GM08714 (cell line): ENCODE results near the gene RAB7B.

ENCODE experiments used
- H3K4me3 ChIP-seq: fragments of 200-500 bp; sonication (Bioruptor generic); 2 replicates; pipeline ENCODE4 v1.5.1; 2014; ENCODE audit warnings: mild to moderate bottlenecking, low read length, inconsistent platforms
- ZNF274 ChIP-seq: IDR thresholded peaks from 2 replicates; pipeline ENCODE4 v1.6.1; 2012; ENCODE audit warnings: mild to moderate bottlenecking, low read depth, low read length

The RAB7B gene

DNA sequence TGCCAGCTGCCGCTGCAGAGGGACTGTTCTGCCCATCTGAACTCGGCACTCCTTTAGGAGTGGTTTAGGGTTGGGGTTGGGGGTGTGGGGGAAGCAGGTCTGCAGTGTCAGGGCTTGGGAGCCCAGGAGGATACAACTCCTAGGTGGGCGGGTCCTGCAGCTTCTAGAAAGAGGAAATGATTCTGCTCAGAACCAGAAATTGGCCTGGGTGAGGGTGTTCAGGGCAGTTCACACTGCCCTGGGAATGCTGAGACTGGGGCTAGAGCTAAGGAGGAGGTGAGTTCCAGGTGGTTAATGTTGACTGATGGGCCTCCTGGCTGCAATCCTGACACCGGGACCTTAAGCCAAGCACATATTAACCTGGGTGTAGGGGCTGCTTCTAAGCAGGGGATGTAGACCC, 55.2 kb downstream of the RAB7B start:
- H3K4me3 ChIP-seq, result no peak overlapping the region
- TF ChIP-seq ZNF274, result no peak

DNA sequence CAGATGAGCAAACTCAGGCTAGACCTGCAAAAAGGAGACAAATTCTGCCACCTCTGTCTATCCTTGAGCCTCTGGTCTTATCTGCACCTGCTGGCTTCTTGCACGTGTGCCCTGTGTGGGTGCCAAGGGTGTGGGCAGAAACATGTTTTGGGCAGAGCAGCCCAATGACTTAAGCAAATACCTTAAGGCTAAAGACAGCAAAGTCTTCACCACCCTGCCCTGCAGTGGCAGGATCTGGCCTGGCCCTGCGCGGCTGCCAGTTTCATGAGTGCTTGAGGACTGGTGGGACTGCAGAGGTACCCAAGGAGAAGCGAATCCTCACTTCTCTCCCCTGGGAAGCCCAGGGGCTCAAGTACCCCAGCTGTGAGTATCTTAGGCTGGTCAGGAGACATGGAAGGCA, 56.2 kb downstream of the RAB7B start:
- TF ChIP-seq ZNF274, result no peak
- no peak overlapping the region for H3K4me3 ChIP-seq

DNA sequence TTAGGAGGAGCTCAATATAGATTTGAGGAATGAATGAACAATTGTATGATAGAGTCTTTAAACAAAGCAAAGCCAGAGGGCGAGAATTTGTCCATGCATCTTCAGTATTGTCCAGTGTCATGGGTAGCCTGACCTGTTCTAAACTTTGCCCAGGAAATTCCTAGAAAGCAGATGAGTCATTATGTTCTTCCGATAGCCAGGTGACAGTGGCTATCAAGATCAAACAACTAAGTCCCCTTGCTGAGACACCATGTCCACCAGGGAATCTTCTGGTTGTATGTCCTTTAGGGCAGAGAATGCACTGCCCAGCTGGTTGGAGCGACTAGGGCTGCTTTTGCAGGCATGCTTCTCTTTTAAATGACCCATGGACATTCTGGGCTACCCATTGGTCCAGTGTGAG, 58.1 kb downstream of the RAB7B start:
- no peak for TF ChIP-seq ZNF274
- H3K4me3 ChIP-seq, result no peak overlapping the region

DNA sequence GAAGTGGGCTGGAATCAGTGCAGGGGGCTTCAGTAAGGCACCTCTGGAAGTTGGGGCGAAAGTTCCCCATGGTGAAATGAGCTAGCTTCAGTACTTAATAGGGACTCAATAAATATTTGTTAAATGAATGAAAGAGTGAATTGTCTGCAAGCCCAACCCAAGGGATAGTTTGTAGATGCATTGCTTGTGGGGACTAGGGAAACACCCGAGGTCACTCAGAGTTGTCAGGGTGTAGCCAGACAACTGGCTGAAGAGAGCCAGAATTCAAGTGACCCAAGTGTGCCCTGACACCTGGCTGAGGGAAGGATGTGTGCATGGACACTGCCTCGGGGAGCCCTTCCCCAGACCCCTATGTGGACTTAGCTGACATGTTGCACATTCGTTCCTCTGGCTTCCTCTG, 58.7 kb downstream of the RAB7B start:
- TF ChIP-seq ZNF274, result no peak
- no peak overlapping the region for H3K4me3 ChIP-seq

DNA sequence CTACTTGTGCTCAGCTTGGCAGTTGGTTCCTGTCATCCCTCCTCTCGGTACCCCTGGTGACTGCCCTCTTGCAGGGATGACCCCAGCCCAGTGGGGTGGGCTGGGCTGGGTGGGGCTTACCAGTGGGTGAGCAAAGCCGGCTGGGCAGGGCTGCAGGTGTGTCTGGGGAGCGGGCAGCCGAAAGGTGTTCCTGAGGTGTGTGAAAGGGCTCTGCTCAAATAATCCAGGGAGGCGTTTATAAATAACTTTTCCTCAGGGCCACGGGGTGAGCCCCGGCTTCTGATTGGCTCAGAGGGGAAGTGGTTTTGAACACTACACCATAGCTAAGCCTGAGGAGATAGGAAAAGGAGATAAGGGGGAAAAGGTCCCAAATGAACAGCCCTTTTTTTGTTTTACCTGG, 60.0 kb downstream of the RAB7B start, which contains the start of gene SLC26A9:
TSS of gene SLC26A9 (minus strand) at position 212 of the 400 bp plus-strand sequence. CDS start 7,636 bp downstream, outside the sequence.
- H3K4me3 ChIP-seq, result no peak within 1 kb of the TSS
- no peak for TF ChIP-seq ZNF274

DNA sequence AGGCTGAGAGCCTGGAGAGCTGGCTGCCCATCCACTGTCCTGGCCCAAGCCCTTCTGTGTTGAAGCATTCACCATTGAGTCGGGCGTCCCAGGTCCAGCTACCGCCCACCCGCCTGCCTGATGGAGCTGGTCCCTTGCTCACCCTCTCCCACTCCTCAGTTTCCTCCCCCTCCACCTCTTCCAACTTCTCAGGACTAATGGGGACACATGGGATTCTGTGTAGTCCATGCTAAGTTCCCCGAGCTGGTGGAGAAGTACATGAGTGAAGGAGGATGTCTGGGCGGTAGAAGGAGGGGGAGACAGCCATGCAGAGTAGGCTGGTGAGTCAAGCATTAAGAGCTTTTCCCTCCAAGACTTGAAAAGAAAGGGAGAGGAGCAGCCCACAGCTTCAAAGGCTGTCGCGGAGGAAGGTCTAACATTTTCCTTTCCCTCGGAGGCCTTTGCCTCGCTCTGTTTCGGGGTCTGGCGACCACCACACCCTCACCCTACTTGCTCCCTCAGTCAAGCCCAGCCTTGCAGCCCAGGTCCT, 60.5 kb downstream of the RAB7B start:
- no peak for TF ChIP-seq ZNF274
- no peak overlapping the region for H3K4me3 ChIP-seq

DNA sequence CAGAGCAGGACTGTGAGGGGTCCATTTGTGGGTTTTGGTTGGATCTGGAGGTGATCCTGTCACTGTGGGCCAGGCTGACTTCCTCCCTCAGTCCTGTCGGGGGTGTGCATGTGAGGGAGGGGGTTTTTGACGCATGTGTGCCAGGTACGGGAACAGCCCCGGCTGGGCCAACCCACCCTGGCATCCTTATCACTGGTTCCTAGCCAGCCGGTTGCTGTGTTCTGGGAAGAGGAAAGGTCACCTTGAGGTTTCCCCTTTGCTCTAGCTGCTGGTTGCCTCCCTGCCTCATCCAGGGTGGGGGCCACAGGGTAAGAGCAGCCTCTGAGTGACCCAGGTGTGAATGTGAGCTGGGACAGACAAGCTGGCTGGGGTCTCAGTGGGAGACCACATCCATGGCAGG, 62.5 kb downstream of the RAB7B start:
- H3K4me3 ChIP-seq, result no peak overlapping the region
- TF ChIP-seq ZNF274, result no peak

DNA sequence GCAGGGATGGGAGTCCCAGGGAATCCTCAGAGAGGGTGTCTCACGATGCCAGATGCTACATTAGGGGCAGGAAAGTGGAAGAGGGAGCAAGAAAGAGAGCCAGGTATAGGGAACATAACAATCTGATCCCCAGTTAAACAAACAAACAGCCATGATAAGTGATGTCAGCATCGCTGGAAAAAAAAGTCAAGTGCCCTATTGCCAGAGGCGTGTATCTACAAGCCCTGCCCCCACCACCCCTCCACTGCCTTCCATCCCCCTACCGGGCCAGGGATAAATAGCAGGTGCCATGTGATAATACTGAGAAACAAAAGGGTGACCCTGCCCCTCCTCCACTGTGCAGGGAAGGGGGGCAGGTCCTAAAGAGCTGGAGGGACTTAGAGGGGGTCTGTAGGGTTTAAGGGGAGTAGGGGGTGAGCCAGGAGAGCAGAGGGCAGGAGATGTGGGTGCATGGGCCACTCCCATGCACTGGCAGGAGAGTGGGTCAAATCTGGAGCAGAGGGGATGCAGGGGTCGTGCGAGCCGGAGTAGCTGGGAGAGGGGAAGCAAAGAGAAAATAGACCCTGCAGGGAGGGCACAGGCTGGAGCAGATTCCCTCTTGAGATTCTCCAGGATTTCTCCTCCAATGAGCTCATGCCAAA, 63.4 kb downstream of the RAB7B start:
- H3K4me3 ChIP-seq, result no peak overlapping the region
- TF ChIP-seq ZNF274, result no peak

DNA sequence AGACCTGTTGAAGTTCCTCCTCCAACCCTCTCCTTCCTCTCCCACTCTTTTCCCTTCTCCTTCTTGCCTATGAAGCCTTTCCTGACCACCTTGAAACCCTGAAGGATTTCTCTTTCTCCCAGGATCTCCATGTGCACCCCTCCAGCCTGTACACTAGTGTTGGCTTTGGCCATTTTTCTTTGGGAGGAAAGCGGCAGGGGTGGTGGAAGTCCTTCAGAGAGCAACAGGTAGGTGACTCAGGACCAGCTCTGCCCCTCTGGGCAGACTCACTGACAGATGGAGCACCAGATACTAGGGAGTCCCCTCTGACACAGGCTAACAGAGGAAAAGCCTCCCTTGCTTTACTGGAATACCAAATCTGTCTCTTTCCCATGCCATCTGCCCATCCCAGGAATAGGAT, 64.5 kb downstream of the RAB7B start:
- no peak for TF ChIP-seq ZNF274
- H3K4me3 ChIP-seq, result no peak overlapping the region

DNA sequence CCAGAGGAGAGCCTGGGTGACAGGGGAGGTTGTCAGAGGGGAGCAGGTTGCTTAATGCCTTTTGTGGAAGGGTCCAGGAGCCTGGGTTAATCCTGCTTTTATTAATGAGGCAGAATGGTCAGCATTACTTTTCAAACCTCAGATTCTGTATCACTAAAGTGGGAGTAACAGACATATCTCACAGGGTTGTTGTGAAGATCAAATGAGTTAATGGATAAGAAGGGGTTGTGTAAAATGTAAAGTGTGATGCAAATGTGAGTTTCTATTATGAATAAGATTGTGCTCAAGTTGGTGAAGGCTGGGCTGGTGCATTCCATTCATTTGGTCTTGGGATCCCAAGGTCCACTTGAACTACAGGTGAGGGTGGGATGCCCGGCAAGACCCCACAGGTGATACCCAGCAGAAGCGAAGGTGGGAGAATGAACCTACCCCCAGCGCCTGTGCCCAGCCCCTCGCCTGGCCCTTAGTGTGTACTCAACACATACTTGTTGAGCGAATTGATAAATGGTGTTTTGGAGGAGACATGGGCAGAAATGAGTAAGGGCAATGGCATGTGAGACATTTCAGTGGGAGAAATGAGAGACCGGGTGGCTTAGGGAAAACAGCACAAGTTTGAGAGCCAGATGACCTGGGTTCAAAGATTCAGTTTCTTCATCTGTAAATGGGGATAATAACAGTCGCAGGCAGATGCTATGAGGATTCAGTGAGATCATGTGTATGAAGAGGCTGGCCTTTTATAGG, 66.2 kb downstream of the RAB7B start:
- no peak for TF ChIP-seq ZNF274

DNA sequence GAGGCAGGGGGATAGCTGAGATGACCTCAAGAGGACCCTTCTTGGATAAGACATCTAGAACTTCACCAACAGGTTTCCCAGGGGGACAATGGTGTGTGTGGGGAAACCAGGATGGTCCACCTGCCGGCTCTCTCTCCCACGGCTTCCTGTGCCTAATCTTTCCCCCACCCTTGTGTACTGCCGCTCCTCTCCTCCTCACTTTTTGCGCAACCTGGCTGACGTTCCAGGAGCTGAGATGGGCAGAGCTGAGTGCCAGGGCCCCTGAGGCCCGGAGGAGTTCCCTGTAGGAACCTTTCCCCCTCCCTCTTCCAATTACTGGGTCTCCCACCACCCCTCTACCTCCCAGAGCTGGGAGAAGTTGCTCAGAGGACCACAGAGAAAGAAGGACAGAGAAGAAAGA, 66.9 kb downstream of the RAB7B start:
- no peak overlapping the region for H3K4me3 ChIP-seq
- no peak for TF ChIP-seq ZNF274

More for the DNA sequence above, 66.2 kb downstream of the RAB7B start:
- no peak overlapping the region for H3K4me3 ChIP-seq

DNA sequence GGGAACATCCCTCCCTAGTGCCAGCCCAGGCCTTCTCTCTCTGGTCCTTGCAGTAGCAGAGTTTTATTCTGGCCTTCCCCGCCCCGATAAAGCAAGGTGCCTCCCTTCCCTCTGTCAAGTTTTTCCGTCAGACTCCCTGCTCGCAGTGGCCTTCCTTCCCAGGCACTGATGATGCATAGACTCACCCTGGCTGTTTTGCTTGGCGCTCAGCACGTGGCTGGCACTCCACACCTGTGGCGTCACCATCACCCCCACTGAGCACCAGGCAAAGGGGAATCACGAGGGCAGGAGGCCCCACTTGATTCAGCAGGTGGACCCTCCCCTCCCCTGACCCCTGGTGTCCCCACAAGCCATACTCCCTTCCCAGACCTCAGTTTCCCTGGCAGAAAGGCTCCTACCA, 67.3 kb downstream of the RAB7B start:
- TF ChIP-seq ZNF274, result no peak
- no peak overlapping the region for H3K4me3 ChIP-seq

DNA sequence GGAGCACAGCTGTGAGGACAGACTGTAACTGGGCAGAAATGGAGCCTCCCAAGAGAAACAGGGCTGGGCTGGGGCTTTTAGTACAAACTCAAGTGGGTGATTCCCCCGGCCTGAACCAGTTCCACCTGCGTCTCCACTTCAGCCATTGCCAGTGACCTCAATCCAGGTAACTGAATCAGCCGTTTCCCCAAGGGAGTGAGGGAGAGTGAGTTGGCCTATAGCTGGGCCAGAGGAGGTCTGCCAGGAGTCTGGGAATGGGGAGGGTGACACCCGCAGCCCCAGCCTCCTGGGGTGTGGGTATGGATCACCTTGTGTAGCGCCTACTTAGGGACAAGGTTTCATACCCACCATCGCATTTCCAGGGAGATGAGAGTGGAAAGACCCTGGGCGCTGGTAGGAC, 68.4 kb downstream of the RAB7B start:
- TF ChIP-seq ZNF274, result no peak
- no peak overlapping the region for H3K4me3 ChIP-seq

DNA sequence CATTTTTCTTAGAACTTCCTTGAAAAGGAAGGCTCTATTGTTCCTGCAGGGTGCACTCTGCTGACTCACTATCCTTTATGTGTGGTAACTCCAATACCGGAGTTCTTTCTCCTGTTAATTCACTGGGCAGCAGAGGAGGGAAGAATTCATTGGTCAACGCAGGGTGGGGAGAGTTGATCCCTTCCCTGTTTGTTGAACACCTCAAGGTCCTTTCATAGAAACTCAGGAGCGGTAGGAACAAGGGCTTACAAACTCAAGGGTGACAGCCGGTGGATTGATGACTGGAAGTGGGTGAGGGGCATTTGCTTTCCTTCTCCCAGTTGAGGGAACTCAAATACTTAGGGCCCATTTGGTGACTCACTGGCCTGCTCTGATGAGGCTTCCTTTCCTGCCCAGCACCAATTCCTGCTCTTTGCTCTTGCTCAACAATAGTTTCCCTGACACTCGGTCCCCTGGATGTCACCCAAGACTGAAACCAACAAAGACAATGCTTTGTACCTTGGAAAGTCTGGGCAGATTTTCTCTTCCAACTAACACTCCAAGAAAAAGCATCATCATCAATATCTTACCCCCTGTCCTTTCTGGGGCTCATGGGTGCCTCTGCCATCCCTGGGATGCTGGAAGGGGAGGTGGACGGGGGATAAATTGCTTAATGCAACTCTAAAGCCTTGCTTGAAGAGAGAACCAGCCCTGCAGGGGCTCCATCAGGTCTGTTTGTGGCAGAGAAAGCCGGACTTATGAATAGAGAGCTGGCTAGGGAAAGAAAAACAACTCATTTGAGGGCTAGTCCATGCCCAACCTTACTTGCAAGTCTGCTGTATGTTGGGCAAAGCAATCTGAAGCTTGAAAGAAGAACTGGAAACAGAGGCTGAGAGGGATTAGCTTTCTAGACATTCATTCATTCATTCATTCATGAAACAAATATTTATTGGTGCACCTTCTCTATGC, 69.2 kb downstream of the RAB7B start:
- H3K4me3 ChIP-seq, result no peak overlapping the region
- no peak for TF ChIP-seq ZNF274
